ENCODE measurements around the gene CIBAR2.
"Not testable (repeated sequence)": the region's sequence is repeated elsewhere in the genome, so short reads cannot be mapped to it uniquely, and the experiment has no call there.

CIBAR2 gene

DNA sequence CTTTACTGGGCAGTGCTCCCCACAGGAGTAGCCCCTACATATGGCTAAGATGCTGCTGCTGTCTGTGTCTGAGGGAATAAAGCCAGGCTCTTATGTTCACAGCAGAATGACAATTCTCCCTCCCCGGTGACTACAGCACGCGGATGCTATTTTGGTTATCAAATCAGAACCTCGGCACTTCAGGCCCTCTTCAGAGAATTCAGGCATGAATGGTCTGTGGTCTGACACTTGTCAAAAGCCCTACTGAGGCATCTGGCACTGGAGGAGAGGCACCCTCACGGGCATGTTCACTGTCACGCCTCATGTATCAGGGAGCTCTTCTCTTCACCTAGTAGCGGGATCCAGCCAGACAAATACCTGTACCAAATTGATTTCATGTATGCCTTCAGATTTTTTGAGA lies 54.3 kb downstream of the CIBAR2 start:
- DNase-seq: no peak

GRCh38 chr16:85057212-85057889 lies 54.9 kb downstream of the CIBAR2 start:
- no peak for DNase-seq

- no peak for DNase-seq
These were observed 56.0 kb downstream of the CIBAR2 start for GRCh38 chr16:85056211-85056748.

DNA sequence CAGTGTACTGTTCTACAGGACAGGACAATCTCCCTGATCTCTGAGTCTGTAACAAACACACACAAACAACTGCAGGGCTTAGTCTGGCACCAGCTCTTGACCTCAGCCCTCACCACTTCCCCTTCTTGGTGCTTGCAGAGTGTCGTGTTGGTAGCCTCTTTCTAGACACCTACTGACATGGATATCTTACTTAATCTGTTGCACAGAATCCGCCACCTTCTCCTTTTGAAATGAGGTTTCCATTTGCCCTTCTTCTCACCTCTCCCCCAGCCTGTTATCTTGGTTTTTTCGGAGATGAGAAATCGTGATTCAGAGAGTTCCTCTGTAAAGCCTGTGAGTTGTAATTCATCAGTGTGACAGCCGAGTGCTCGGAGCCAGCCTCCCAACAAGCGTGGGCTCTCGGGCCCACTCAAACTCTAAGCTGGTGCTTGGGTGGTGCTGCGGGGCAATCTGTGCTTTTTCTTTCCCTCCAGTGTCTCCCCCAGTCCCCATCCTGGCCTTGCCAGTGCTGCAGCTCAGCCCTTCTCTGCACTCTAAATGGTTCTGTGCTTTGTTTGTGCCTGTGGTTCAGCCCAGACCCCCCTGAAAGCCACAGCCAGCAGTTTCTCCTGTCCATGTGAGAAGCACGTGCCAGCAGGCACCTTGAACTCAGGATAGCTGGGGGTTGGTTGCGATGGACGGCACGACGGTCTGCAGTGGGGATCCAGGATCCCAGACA lies 56.6 kb downstream of the CIBAR2 start:
- peak; percentile 92 to 95 for DNase-seq

DNA sequence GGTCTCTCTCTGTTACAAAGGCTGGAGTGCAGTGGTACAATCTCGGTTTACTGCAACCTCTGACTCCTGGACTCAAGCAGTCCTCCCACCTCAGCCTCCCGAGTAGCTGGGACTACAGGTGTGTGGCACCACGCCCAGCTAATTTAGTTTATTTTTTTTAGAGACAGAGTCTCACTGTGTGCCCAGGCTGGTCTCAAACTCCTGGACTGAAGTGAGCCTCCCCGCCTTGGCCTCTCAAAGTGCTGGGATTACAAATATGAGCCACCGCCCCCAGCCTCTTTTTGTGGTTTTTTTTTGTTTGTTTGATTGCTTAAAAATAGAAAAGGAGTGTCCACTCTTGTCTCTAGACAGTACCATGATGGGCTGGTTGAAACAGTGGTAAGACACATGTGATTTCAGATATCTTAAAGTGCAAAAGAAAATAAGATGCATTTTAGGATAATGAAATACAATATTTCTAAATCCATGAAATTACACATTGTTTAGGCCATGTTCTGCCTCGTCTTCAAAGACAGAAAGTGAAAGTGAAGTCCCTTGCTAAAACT lies 57.3 kb downstream of the CIBAR2 start:
- DNase-seq: no peak

DNA sequence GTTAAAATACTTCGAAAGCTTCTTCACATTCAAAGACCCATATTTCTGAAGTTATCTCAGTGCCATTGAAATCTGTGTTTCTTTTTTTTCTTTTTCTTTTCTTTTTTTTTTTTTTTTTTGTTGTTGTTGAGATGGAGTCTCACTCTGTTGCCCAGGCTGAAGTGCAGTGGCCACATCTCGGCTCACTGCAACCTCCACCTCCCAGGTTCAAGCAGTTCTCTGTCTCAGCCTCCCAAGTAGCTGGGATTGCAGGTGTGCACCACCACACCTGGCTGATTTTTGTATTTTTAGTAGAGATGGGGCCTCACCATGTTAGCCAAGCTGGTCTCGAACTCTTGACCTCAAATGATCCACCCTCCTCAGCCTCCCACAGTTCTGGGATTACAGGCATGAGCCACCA lies 58.0 kb downstream of the CIBAR2 start:
- DNase-seq: not testable (repeated sequence)

- no peak for DNase-seq
These were observed 59.7 kb downstream of the CIBAR2 start for GRCh38 chr16:85052536-85052935.

- no peak for DNase-seq
These were observed 60.6 kb downstream of the CIBAR2 start for GRCh38 chr16:85051683-85052082.

- no peak for DNase-seq
These were observed 61.1 kb downstream of the CIBAR2 start for GRCh38 chr16:85051067-85051581.

DNA sequence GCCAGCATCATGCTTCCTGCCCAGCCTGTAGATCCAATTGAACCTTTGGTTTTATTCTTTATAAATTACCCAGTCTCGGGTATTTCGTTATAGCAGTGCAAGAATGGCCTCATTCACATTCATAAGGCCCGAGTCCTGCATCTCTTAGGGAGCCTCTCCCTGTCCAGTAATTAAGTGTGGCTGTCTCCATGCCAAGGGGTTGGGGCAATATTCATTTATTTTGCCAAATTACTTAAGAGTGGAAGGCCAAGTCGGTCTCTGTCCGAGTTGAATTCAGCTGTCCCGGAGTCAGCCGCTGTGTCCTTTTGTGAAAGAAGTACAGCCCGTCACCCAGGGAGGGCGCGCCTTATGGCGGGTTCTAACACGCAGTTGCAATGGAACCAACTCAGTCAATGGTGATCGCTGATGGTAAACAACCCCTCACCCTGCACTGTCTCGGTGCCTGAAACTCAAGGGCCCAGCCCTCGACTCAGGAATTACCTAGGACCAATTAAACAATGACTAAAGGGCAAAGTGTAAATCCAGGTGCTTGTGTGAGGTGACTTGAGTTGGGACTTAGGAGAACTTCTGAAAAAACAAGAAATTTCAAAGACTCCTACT lies 62.5 kb downstream of the CIBAR2 start:
- no peak for DNase-seq

- no peak for DNase-seq
These were observed 63.2 kb downstream of the CIBAR2 start for GRCh38 chr16:85048921-85049562.
